ENCODE results near the gene ZNF579.

DNA sequence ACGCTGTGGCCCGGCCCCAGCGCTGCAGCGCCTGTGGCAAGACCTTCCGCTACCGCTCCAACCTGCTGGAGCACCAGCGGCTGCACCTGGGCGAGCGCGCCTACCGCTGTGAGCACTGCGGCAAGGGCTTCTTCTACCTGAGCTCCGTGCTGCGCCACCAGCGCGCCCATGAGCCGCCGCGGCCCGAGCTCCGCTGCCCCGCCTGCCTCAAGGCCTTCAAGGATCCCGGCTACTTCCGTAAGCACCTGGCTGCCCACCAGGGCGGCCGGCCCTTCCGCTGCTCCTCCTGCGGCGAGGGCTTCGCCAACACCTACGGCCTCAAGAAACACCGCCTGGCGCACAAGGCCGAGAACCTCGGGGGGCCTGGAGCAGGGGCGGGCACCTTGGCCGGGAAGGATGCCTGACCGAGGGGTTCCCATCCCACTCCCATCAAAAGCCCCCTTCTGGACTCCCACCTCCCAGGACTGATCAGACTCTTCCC lies 35.8 kb upstream of the ZNF579 start:
- TF ChIP-seq SUZ12 (IDR thresholded peaks at IDR 0.05; ENCODE audit: extremely low read depth, insufficient read depth, insufficient read length), result no peak
- TF ChIP-seq YY1 (IDR thresholded peaks at IDR 0.05; ENCODE audit: insufficient read depth, insufficient read length), result no peak

Measured in NT2/D1 (cell line).